GM12874 (cell line): ENCODE data around the gene COX7A2.

Source experiments
- TF ChIP-seq, protein P1 (sequence below): IDR thresholded peaks from 2 replicates; pipeline ENCODE4 v1.5.1; 2011; ENCODE audit warnings: low read depth, mild to moderate bottlenecking, control low read depth, low read length, moderate library complexity; ENCODE audit not compliant: insufficient read depth

Gene COX7A2

DNA sequence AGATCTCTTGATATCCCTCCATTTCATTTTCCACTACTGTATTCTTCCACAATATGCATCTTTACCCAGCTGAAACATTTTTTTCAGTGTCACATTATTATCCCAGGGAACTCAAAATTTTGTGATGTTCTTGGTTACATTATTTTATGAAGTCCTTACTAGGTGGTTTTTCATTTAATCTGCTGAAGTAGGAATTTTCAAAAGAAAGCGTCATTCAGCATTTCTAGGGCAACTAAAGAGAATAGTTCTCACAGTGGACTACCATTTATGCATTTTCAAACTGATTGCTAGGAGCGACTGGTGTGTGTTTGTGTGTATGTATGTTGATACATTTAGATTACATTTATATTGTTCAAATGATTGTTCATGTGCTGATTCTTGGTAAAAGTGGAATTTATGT is 43.4 kb upstream of the COX7A2 start:
- TF ChIP-seq, protein P1, sequence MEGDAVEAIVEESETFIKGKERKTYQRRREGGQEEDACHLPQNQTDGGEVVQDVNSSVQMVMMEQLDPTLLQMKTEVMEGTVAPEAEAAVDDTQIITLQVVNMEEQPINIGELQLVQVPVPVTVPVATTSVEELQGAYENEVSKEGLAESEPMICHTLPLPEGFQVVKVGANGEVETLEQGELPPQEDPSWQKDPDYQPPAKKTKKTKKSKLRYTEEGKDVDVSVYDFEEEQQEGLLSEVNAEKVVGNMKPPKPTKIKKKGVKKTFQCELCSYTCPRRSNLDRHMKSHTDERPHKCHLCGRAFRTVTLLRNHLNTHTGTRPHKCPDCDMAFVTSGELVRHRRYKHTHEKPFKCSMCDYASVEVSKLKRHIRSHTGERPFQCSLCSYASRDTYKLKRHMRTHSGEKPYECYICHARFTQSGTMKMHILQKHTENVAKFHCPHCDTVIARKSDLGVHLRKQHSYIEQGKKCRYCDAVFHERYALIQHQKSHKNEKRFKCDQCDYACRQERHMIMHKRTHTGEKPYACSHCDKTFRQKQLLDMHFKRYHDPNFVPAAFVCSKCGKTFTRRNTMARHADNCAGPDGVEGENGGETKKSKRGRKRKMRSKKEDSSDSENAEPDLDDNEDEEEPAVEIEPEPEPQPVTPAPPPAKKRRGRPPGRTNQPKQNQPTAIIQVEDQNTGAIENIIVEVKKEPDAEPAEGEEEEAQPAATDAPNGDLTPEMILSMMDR = no peak

DNA sequence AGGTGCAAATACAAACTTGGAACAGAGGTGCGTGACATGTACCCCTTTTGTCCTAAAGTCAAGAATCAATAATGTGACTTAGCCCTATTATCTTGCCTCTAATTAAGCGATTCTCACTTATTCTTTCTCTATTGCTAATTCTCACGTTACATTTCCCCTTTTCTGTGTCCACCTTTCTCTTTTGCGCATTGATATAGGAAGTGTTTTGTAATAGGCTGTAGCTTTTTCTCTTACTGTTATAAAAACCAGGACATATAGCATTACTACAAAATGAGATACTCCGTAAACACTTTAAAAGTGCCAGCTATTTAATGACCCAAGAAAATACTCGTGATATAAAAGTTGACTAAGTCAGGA is 41.7 kb upstream of the COX7A2 start:
- TF ChIP-seq, protein P1 = no peak

DNA sequence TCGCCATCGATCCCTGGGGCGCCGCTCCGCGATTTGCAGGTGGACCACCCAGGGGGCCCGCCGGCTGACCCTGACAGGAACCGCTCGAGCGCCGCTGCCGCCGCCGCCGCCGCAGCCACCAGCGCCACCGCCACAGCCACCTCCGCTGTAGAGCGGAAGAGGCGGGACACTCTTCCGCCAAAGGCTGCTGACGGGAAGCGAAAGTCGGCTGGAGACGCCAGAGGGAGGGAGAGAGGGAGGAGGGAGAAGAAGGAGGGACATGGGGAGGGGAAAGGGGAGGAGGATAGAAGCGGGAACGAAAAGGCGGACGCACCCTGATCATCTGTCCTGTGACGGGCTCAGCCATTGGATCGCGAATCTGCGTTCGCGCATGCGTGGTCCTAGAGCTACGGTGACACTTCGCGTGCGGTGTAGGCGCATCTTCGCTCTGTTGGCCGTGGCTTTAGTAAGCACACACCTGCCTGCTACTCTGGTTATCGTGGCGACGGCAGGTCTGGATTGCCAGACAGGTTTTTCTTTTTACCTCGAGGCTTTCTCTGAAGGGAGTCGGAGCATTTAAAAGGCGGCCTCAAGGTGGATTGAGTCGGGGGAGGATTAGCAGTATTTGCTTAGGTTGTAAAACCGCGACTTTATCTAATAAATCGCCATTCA is 41.2 kb upstream of the COX7A2 start, which contains the start of gene TMEM30A:
TSS of gene TMEM30A (minus strand) at position 161 of the 651 bp plus-strand sequence. CDS start at position 7, 154 bp downstream.
- TF ChIP-seq, protein P1 = no peak

DNA sequence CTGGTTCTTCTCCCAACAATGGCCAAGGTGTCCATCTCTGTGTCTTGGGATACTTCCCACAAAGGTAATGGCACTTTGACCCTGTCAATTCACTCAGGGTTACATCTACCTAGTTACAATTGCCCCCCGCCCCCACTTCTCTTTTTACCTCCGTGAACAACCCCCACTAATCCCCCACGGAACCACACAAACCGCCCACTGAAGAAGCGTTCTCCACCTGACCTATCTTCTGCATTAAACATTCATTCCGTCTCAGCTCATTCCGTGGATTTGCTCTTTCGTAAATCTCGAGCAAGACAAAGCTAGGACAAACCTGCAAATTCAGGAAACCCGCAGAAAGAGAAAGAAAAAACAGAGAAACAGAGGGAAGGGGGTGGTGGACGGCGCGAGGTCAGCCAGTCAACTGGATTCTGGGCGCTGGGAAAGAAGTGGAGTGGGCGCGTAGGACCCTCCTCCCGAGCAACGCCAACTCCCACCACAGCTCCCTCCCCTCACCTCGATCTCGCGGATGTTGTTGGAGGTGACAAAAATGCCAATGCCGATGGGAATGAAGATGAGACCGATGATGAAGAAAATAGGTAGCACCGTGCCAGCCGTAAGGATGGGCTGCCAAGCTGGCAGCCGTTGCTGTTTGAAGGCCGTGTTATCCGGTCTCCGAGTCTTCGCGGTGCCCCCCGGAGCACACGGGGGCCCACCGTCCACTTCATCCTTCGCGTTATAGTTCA is 40.5 kb upstream of the COX7A2 start:
- TF ChIP-seq, protein P1 = no peak

DNA sequence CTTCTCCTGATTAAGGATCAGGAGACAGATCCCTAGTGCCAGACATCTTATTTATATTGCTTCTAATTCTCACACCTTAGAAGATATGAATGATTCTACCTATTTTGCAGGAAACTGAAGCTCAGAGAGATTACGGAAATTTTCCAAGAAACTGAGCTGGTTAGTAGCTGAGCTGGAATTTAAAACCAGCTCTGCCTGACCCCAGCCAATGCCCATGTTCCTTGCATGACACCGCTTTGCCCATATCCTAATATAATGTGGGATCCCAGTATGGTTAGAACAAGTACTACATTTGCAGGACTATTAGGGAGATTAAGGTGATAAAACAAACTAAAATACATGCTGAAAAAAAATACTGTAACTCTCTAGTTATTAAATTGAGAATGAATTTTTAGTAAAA is 39.1 kb upstream of the COX7A2 start:
- TF ChIP-seq, protein P1 = no peak

DNA sequence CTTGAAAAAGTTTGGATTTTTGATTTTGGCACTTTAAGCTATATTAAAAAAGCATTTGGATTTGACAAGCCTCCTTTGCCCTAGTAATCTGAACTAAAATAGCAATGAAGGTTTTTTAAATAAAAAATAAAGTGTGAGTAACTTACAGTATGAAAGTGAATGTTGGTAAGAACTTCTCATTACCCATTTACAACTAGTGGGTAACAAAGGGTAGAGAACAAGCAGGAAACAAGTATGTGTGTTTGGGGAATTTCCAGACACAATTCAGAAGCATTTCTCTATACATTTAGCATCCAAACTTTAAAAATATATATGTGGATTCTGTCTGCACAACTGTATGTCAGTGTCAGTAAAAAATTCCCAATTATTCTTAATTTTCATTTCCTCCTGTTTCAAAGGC is 38.1 kb upstream of the COX7A2 start:
- TF ChIP-seq, protein P1 = no peak

DNA sequence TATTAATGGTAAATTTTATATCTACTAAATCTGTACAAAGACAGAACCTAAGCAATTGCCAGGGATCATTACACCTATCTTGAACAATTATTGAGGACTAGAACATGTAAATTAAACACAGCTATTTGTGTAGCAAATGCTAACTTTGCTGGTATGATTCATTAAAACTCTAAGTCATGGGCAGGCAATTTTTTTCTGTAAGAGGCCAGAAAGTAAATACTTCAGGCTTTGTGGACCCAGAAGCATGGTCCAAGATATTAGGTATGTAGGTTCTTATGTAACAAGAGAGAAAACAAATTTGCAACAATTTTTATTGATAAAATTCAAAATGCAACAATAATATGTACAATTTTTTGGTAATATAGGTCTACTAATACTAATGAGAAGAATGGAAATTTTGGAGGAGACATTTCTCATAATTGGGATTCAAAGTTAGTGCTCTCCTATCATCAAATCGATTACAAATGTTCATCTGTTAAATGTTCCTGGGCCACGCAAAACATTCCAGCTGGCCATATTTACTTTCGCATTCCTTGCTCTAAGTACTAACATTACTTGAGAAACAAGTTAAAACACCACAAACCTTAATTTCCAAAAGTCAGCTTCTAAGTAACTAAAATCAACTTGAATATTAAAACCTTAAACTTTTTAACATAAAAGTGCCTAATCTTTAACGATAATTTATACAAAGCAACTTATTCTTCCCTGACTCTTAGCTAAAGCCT is 36.7 kb upstream of the COX7A2 start:
- TF ChIP-seq, protein P1 = no peak
